IMR-90 (cell line): ENCODE data around the gene MCTP2. TPM values are rescaled to one million over a fixed set of nuclear protein-coding genes. Genes with fewer than 3 reads are reported as not detected.

Experiments used
- ATAC-seq: fragments of 200-7000 bp; cut with Tn5 transposase; 2 replicates; pipeline ENCODE4 v1.9.1; 2020; ENCODE audit warnings: low read depth, mild to moderate bottlenecking, moderate library complexity
- BruUV-seq: library from RNA; stranded (reverse); fragments of 400-500 nt; replicated peaks from 2 replicates; lab custom pipeline; 2021; lab: Mats Ljungman, UMichigan
- CTCF ChIA-PET: fragments of 300-600 bp; formaldehyde crosslinking; extraction: SDS; loops from one replicate; lab custom pipeline; 2021; ENCODE audit warnings: antibody characterized with exemption; lab: Yijun Ruan, JAX
- POLR2A ChIA-PET: fragments of 300-600 bp; sonication (Branson Sonifier 250); formaldehyde crosslinking; loops from one replicate; lab custom pipeline; 2022; ENCODE audit warnings: antibody characterized with exemption; ENCODE audit not compliant: unreplicated experiment; lab: Charles Lee
- DNase-seq: peaks from one replicate; pipeline ENCODE4 v3.0.0; 2013
- H2AFZ ChIP-seq: replicated peaks from 2 replicates; pipeline ENCODE3; 2013; ENCODE audit warnings: low read length, mild to moderate bottlenecking; ENCODE audit not compliant: poor library complexity
- H2AK5ac ChIP-seq: 2 replicates; pipeline ENCODE4 v1.6.1; 2013; ENCODE audit warnings: low read depth, low read length, inconsistent platforms
- H2AK9ac ChIP-seq: replicated peaks from 2 replicates; pipeline ENCODE3; 2013; ENCODE audit warnings: mild to moderate bottlenecking, low read depth, low read length, moderate library complexity; ENCODE audit not compliant: poor library complexity
- H2BK120ac ChIP-seq: 2 replicates; pipeline ENCODE4 v1.6.1; 2013; ENCODE audit warnings: low read depth, low read length, inconsistent platforms
- H2BK15ac ChIP-seq: 3 replicates; pipeline ENCODE4 v1.6.1; 2013; ENCODE audit warnings: low read depth, low read length, inconsistent platforms
- H2BK20ac ChIP-seq: 2 replicates; pipeline ENCODE4 v1.6.1; 2013; ENCODE audit warnings: low read depth, mild to moderate bottlenecking, inconsistent platforms, low read length, moderate library complexity
- H2BK5ac ChIP-seq: 2 replicates; pipeline ENCODE4 v1.6.1; 2013; ENCODE audit warnings: mild to moderate bottlenecking, low read depth, low read length, inconsistent platforms; ENCODE audit not compliant: poor library complexity, severe bottlenecking
- H3K14ac ChIP-seq: replicated peaks from 2 replicates; pipeline ENCODE4 v1.6.1; 2013; ENCODE audit warnings: low read depth, low read length, inconsistent platforms
- H3K18ac ChIP-seq: 2 replicates; pipeline ENCODE4 v1.6.1; 2013; ENCODE audit warnings: low read depth, low read length, control low read depth
- H3K23ac ChIP-seq: 2 replicates; pipeline ENCODE4 v1.6.1; 2013; ENCODE audit warnings: low read depth, low read length, inconsistent platforms
- H3K27ac ChIP-seq: 2 replicates; pipeline ENCODE4 v1.5.1; 2013; ENCODE audit warnings: mild to moderate bottlenecking, control low read depth, low read length; ENCODE audit not compliant: insufficient read depth
- H3K27me3 ChIP-seq: 2 replicates; pipeline ENCODE4 v1.6.1; 2013; ENCODE audit warnings: low read length; ENCODE audit not compliant: control insufficient read depth, insufficient read depth
- H3K36me3 ChIP-seq: 2 replicates; pipeline ENCODE4 v1.6.1; 2013; ENCODE audit warnings: low read length, mixed read lengths; ENCODE audit not compliant: control insufficient read depth, insufficient read depth
- H3K4ac ChIP-seq: 2 replicates; pipeline ENCODE4 v1.6.1; 2013; ENCODE audit warnings: low read depth, low read length, inconsistent platforms
- H3K4me1 ChIP-seq: 2 replicates; pipeline ENCODE4 v1.6.1; 2013; ENCODE audit warnings: low read length, mixed read lengths; ENCODE audit not compliant: control insufficient read depth, insufficient read depth
- H3K4me2 ChIP-seq: 2 replicates; pipeline ENCODE4 v1.6.1; 2013; ENCODE audit warnings: low read depth, mild to moderate bottlenecking, control low read depth, low read length, moderate library complexity
- H3K4me3 ChIP-seq: 2 replicates; pipeline ENCODE4 v1.5.1; 2013; ENCODE audit warnings: low read depth, mild to moderate bottlenecking, control low read depth, low read length, moderate library complexity; ENCODE audit not compliant: insufficient read depth
- H3K56ac ChIP-seq: 2 replicates; pipeline ENCODE4 v1.6.1; 2013; ENCODE audit warnings: low read length, inconsistent platforms; ENCODE audit not compliant: insufficient read depth; ENCODE audit errors: extremely low read depth
- H3K79me1 ChIP-seq, 2 experiments: 2 replicates each; pipeline ENCODE4 v1.6.1; 2013; ENCODE audit warnings: low read length in 2 of 2, inconsistent platforms in 1 of 2, low read depth in 1 of 2
- H3K9ac ChIP-seq: 2 replicates; pipeline ENCODE4 v1.6.1; 2013; ENCODE audit warnings: low read depth, low read length, control low read depth
- H3K9me1 ChIP-seq: 2 replicates; pipeline ENCODE4 v1.6.1; 2013; ENCODE audit warnings: low read length, inconsistent platforms; ENCODE audit not compliant: insufficient read depth
- H3K9me3 ChIP-seq: 2 replicates; pipeline ENCODE4 v1.6.1; 2013; ENCODE audit warnings: low read length; ENCODE audit not compliant: control insufficient read depth, insufficient read depth
- H4K20me1 ChIP-seq: 2 replicates; pipeline ENCODE4 v1.6.1; 2013; ENCODE audit warnings: low read length, inconsistent platforms; ENCODE audit not compliant: insufficient read depth
- H4K5ac ChIP-seq: 2 replicates; pipeline ENCODE4 v1.6.1; 2013; ENCODE audit warnings: mild to moderate bottlenecking, low read depth, low read length, control low read depth
- H4K8ac ChIP-seq, 2 experiments: 2 replicates each; pipeline ENCODE4 v1.6.1; 2013; ENCODE audit warnings: low read depth in 2 of 2, low read length in 2 of 2, control low read depth in 1 of 2, inconsistent platforms in 1 of 2
- H4K91ac ChIP-seq: 2 replicates; pipeline ENCODE4 v1.6.1; 2013; ENCODE audit warnings: low read depth, low read length, inconsistent platforms; ENCODE audit not compliant: insufficient read depth
- ELK1 ChIP-seq: fragments of 150-350 bp; IDR thresholded peaks from 2 replicates; pipeline ENCODE4 v1.6.1; 2016; ENCODE audit warnings: low read depth, mild to moderate bottlenecking, low read length, moderate library complexity, borderline replicate concordance
- FOS ChIP-seq: fragments of 150-350 bp; IDR thresholded peaks from 2 replicates; pipeline ENCODE4 v1.6.1; 2016; ENCODE audit warnings: low read depth, low read length
- MAZ ChIP-seq: IDR thresholded peaks from 2 replicates; pipeline ENCODE4 v1.6.1; 2012; ENCODE audit warnings: low read depth, mild to moderate bottlenecking, low read length, improper control_type of control experiment, moderate library complexity, borderline replicate concordance
- POLR2A ChIP-seq: IDR thresholded peaks from 2 replicates; pipeline ENCODE4 v1.6.1; 2012; ENCODE audit warnings: mild to moderate bottlenecking, low read depth, low read length
- RAD21 ChIP-seq: IDR thresholded peaks from 2 replicates; pipeline ENCODE4 v1.6.1; 2012; ENCODE audit warnings: low read length, improper control_type of control experiment
- RCOR1 ChIP-seq: IDR thresholded peaks from 2 replicates; pipeline ENCODE4 v1.6.1; 2012; ENCODE audit warnings: mild to moderate bottlenecking, low read length, improper control_type of control experiment; ENCODE audit not compliant: insufficient replicate concordance
- RFX5 ChIP-seq: IDR thresholded peaks from 2 replicates; pipeline ENCODE4 v1.8.0; 2012; ENCODE audit warnings: low read depth, mild to moderate bottlenecking, low read length, moderate library complexity
- WGBS, 2 experiments: methylation state at CpG; one replicate each; pipeline versions ENCODE4 v1.1.5 to v1.1.7; 2013; ENCODE audit warnings: missing lambda C conversion rate in 2 of 2; ENCODE audit not compliant: insufficient read length in 1 of 2; ENCODE audit errors: extremely low coverage in 2 of 2; 5-methylcytosine and 5-hydroxymethylcytosine counted together
- dilution Hi-C: fragments of 300-500 bp; cut with HindIII; formaldehyde crosslinking; loops from one replicate; pipeline ENCODE4 v1.14.3; 2018; ENCODE audit warnings: low sequenced_read_pairs; ENCODE audit not compliant: unreplicated experiment
- in situ Hi-C: fragments of 300-500 bp; cut with MboI; formaldehyde crosslinking; loops from 3 replicates; pipeline ENCODE4 v1.14.3; 2019; ENCODE audit warnings: low sequenced_read_pairs, inconsistent platforms, mixed read lengths
- intact Hi-C: fragments of 100-400 bp; cut with micrococcal nuclease; formaldehyde crosslinking; loops from 2 replicates; pipeline ENCODE4 v1.10.0; 2022
- polyA plus RNA-seq, 3 experiments: library from polyadenylated mRNA; depleted of rRNA; stranded (reverse); fragments of >200 nt; gene quantifications; 2 replicates each; pipeline ENCODE4 v1.2.3, GENCODE V29; 2012; ENCODE audit warnings: low replicate concordance in 1 of 3
- total RNA-seq: library from RNA; depleted of rRNA; stranded (reverse); fragments of >200 nt; gene quantifications from 2 replicates; pipeline ENCODE4 v1.2.3, GENCODE V29; 2012

Gene MCTP2
- total and polyA plus RNA-seq, 2 of the 4 experiments (the other 2 are of a cell fraction) = 5.1 to 9.9 TPM

GRCh38 chr15:94383706-94384105 lies 152.3 kb downstream of the MCTP2 start:
- Histone ChIP-seq H3K4me2 (no peak overlapping the region), H2AK5ac (no peak overlapping the region), H3K9me1 (no peaks in the 10 kb centered on the region), H2BK15ac (no peak overlapping the region), H3K4ac (no peak overlapping the region), H4K5ac (no peak overlapping the region), H3K27ac (no peak overlapping the region), H2BK120ac (no peak overlapping the region), H3K79me1 (no peaks in the 10 kb centered on the region), H2AFZ (no peak overlapping the region), H4K91ac (no peak overlapping the region), H3K9ac (no peak overlapping the region), H3K4me1 (no peaks in the 10 kb centered on the region), H3K9me3 (no peaks in the 10 kb centered on the region), H2AK9ac (no peak overlapping the region), H4K20me1 (no peaks in the 10 kb centered on the region), H3K56ac (no peak overlapping the region), H2BK20ac (no peak overlapping the region), H3K14ac (no peak overlapping the region), H3K4me3 (no peak overlapping the region), H3K23ac (no peak overlapping the region), H3K18ac (no peak overlapping the region), H3K27me3 (no peaks in the 10 kb centered on the region), H4K8ac (no peak overlapping the region), H2BK5ac (no peak overlapping the region), H3K36me3 (no peaks in the 10 kb centered on the region)
- no TSS peak for BruUV-seq
- intact Hi-C loops (no loop called here), in situ Hi-C loops (no loop called here), dilution Hi-C loops (no loop called here)
- CTCF ChIA-PET = no interaction called here
- WGBS, 2 experiments = no CpG with 5 or more reads among the region's 9 CpGs
- ATAC-seq = no peak
- TF ChIP-seq RCOR1 (no peak), MAZ (no peak), POLR2A (no peak), FOS (no peak), ELK1 (no peak), RAD21 (no peak), RFX5 (no peak)
- POLR2A ChIA-PET = no interaction called here
- DNase-seq = peak; percentile 18
